Trophoblast cell (in vitro differentiated cells and primary cell): ENCODE data around the gene WBP4.

ENCODE experiments used
- DNase-seq, 2 donors: peaks; one replicate each; pipeline ENCODE4 v3.0.0-alpha.2; 2016
- H2AFZ ChIP-seq: 2 replicates; pipeline ENCODE4 v1.6.1; 2013; ENCODE audit warnings: low read length, moderate library complexity, mild to moderate bottlenecking; ENCODE audit not compliant: insufficient read depth, poor library complexity
- H2AK5ac ChIP-seq: 2 replicates; pipeline ENCODE4 v1.6.1; 2013; ENCODE audit warnings: mild to moderate bottlenecking, low read length
- H2BK120ac ChIP-seq: 2 replicates; pipeline ENCODE4 v1.6.1; 2013; ENCODE audit warnings: low read length, mild to moderate bottlenecking, moderate library complexity; ENCODE audit not compliant: insufficient read depth, poor library complexity
- H2BK12ac ChIP-seq: 2 replicates; pipeline ENCODE4 v1.6.1; 2013; ENCODE audit warnings: mild to moderate bottlenecking, low read length, moderate library complexity
- H2BK5ac ChIP-seq: 2 replicates; pipeline ENCODE4 v1.6.1; 2013; ENCODE audit warnings: low read length, low read depth, moderate library complexity, mild to moderate bottlenecking; ENCODE audit not compliant: poor library complexity
- H3K14ac ChIP-seq: 2 replicates; pipeline ENCODE4 v1.6.1; 2013; ENCODE audit warnings: mild to moderate bottlenecking, low read length
- H3K18ac ChIP-seq: 2 replicates; pipeline ENCODE4 v1.6.1; 2013; ENCODE audit warnings: mild to moderate bottlenecking, low read length
- H3K23ac ChIP-seq: 2 replicates; pipeline ENCODE4 v1.6.1; 2013; ENCODE audit warnings: low read length
- H3K27ac ChIP-seq: 2 replicates; pipeline ENCODE4 v1.5.1; 2013; ENCODE audit warnings: low read depth, mild to moderate bottlenecking, inconsistent platforms, low read length, moderate library complexity
- H3K27me3 ChIP-seq: 2 replicates; pipeline ENCODE4 v1.6.1; 2013; ENCODE audit warnings: inconsistent platforms, mild to moderate bottlenecking, low read length, moderate library complexity; ENCODE audit not compliant: insufficient read depth
- H3K36me3 ChIP-seq, 2 experiments: 1 replicate in 1 of 2; 2 replicates in 1 of 2; pipeline ENCODE4 v1.6.1; 2013; ENCODE audit warnings: low read length in 2 of 2, mild to moderate bottlenecking in 2 of 2, moderate library complexity in 1 of 2; ENCODE audit not compliant: insufficient read depth in 2 of 2, control insufficient read depth in 1 of 2
- H3K4ac ChIP-seq: 2 replicates; pipeline ENCODE4 v1.6.1; 2013; ENCODE audit warnings: low read depth, mild to moderate bottlenecking, low read length, moderate library complexity
- H3K4me1 ChIP-seq, 2 experiments: 1 replicate in 1 of 2; 2 replicates in 1 of 2; pipeline ENCODE4 v1.6.1; 2013; ENCODE audit warnings: low read length in 2 of 2, mild to moderate bottlenecking in 2 of 2, moderate library complexity in 1 of 2; ENCODE audit not compliant: insufficient read depth in 2 of 2, control insufficient read depth in 1 of 2
- H3K4me2 ChIP-seq: 2 replicates; pipeline ENCODE4 v1.6.1; 2013; ENCODE audit warnings: inconsistent platforms, mild to moderate bottlenecking, low read length, moderate library complexity
- H3K4me3 ChIP-seq: 2 replicates; pipeline ENCODE4 v1.5.1; 2013; ENCODE audit warnings: mild to moderate bottlenecking, low read depth, low read length, inconsistent platforms
- H3K79me1 ChIP-seq: one replicate; pipeline ENCODE4 v1.6.1; 2013; ENCODE audit warnings: low read length
- H3K79me2 ChIP-seq: 2 replicates; pipeline ENCODE4 v1.6.1; 2013; ENCODE audit warnings: low read length, mild to moderate bottlenecking; ENCODE audit not compliant: control insufficient read depth, insufficient read depth, poor library complexity
- H3K9ac ChIP-seq: 2 replicates; pipeline ENCODE4 v1.6.1; 2013; ENCODE audit warnings: mild to moderate bottlenecking, low read length
- H3K9me3 ChIP-seq: 2 replicates; pipeline ENCODE4 v1.6.1; 2013; ENCODE audit warnings: low read depth, mild to moderate bottlenecking, control low read depth, inconsistent platforms, low read length; ENCODE audit not compliant: insufficient read depth
- H4K12ac ChIP-seq: 2 replicates; pipeline ENCODE4 v1.6.1; 2013; ENCODE audit warnings: low read depth, mild to moderate bottlenecking, low read length, moderate library complexity
- H4K8ac ChIP-seq: 2 replicates; pipeline ENCODE4 v1.6.1; 2013; ENCODE audit warnings: low read depth, mild to moderate bottlenecking, low read length, moderate library complexity
- H4K91ac ChIP-seq: one replicate; pipeline ENCODE4 v1.6.1; 2013; ENCODE audit warnings: low read depth, mild to moderate bottlenecking, low read length, moderate library complexity
- WGBS: extraction: QIAGEN DNeasy Blood & Tissue Kit; methylation state at CpG from one replicate; pipeline ENCODE4 v1.1.7; 2013; ENCODE audit warnings: missing lambda C conversion rate; ENCODE audit not compliant: insufficient read length, insufficient coverage; ENCODE audit errors: extremely low coverage; 5-methylcytosine and 5-hydroxymethylcytosine counted together

Gene WBP4

GRCh38 chr13:41029629-41030028, 31.7 kb upstream of the WBP4 start:
- no peak overlapping the region for H4K12ac ChIP-seq
- H3K4me1 ChIP-seq = no peaks in the 10 kb centered on the region
- H3K79me1 ChIP-seq = no peaks in the 10 kb centered on the region
- no peak overlapping the region for H4K8ac ChIP-seq
- no peak overlapping the region for H3K4me2 ChIP-seq
- H2BK5ac ChIP-seq = no peak overlapping the region
- no peak overlapping the region for H2AK5ac ChIP-seq
- no peak overlapping the region for H3K23ac ChIP-seq
- H3K4ac ChIP-seq = no peak overlapping the region
- H3K4me3 ChIP-seq = no peak overlapping the region
- no peaks in the 10 kb centered on the region for H3K27me3 ChIP-seq
- H2BK120ac ChIP-seq = no peak overlapping the region
- H3K14ac ChIP-seq = no peak overlapping the region
- no peak overlapping the region for H3K9ac ChIP-seq
- H3K18ac ChIP-seq = no peak overlapping the region
- no peak overlapping the region for H2BK12ac ChIP-seq
- no peak for DNase-seq
- no peaks in the 10 kb centered on the region for H3K9me3 ChIP-seq
- WGBS = no CpG with 5 or more reads among the region's 2 CpGs
- H2AFZ ChIP-seq = no peak overlapping the region
- H4K91ac ChIP-seq = no peak overlapping the region
- no peaks in the 10 kb centered on the region for H3K79me2 ChIP-seq
- no peak overlapping the region for H3K27ac ChIP-seq
- peaks cover 0 to 4% of the 10 kb centered on the region in 2 experiments for H3K36me3 ChIP-seq

GRCh38 chr13:41032691-41033376, 28.5 kb upstream of the WBP4 start:
- Histone ChIP-seq H3K4me2 (no peak overlapping the region), H3K9ac (no peak overlapping the region), H2BK12ac (no peak overlapping the region), H3K14ac (no peak overlapping the region), H3K4me3 (no peak overlapping the region), H2BK5ac (no peak overlapping the region), H4K91ac (no peak overlapping the region), H3K18ac (no peak overlapping the region), H3K9me3 (no peaks in the 10 kb centered on the region), H2AFZ (no peak overlapping the region), H3K27ac (no peak overlapping the region), H3K79me2 (no peaks in the 10 kb centered on the region), H4K12ac (no peak overlapping the region), H2AK5ac (no peak overlapping the region), H2BK120ac (no peak overlapping the region), H3K79me1 (no peaks in the 10 kb centered on the region), H3K4ac (peak overlapping the region; percentile 46), H3K23ac (no peak overlapping the region), H3K36me3 (no peaks in the 10 kb centered on the region), H3K4me1 (no peaks in the 10 kb centered on the region), H3K27me3 (no peaks in the 10 kb centered on the region), H4K8ac (no peak overlapping the region)
- DNase-seq = no peak
- WGBS = no CpG with 5 or more reads among the region's 2 CpGs

GRCh38 chr13:41034382-41034781, 26.9 kb upstream of the WBP4 start:
- Histone ChIP-seq H3K4me1 (no peaks in the 10 kb centered on the region), H3K9ac (no peak overlapping the region), H3K9me3 (no peaks in the 10 kb centered on the region), H3K4me3 (no peak overlapping the region), H3K4ac (no peak overlapping the region), H3K18ac (no peak overlapping the region), H2BK12ac (no peak overlapping the region), H3K36me3 (no peaks in the 10 kb centered on the region), H4K12ac (no peak overlapping the region), H4K91ac (no peak overlapping the region), H3K27me3 (no peaks in the 10 kb centered on the region), H2BK120ac (no peak overlapping the region), H2AFZ (no peak overlapping the region), H2AK5ac (no peak overlapping the region), H3K23ac (no peak overlapping the region), H3K79me2 (peaks cover 2% of the 10 kb centered on the region), H4K8ac (no peak overlapping the region), H3K27ac (no peak overlapping the region), H2BK5ac (no peak overlapping the region), H3K79me1 (no peaks in the 10 kb centered on the region), H3K14ac (no peak overlapping the region), H3K4me2 (no peak overlapping the region)
- no CpG with 5 or more reads among the region's 4 CpGs for WGBS
- no peak for DNase-seq

- Histone ChIP-seq H2AFZ (no peak overlapping the region), H4K91ac (no peak overlapping the region), H4K12ac (no peak overlapping the region), H3K79me2 (peaks cover 2% of the 10 kb centered on the region), H3K27ac (no peak overlapping the region), H2AK5ac (no peak overlapping the region), H4K8ac (no peak overlapping the region), H3K18ac (no peak overlapping the region), H3K36me3 (no peaks in the 10 kb centered on the region), H3K9ac (no peak overlapping the region), H3K27me3 (no peaks in the 10 kb centered on the region), H3K4me1 (no peaks in the 10 kb centered on the region), H2BK12ac (no peak overlapping the region), H3K9me3 (no peaks in the 10 kb centered on the region), H3K79me1 (no peaks in the 10 kb centered on the region), H3K23ac (no peak overlapping the region), H2BK120ac (no peak overlapping the region), H3K4me2 (no peak overlapping the region), H3K14ac (no peak overlapping the region), H3K4me3 (no peak overlapping the region), H3K4ac (no peak overlapping the region), H2BK5ac (no peak overlapping the region)
- WGBS = no CpG with 5 or more reads among the region's 5 CpGs
- DNase-seq = no peak
Observed at GRCh38 chr13:41034881-41035280, 26.4 kb upstream of the WBP4 start.
